HepG2 (cell line): Measurements from ENCODE around the gene DSCAML1. TPM values are rescaled to one million over a fixed set of nuclear protein-coding genes. Genes with fewer than 3 reads are reported as not detected.

Experiments
- ATAC-seq: fragments of 200-7000 bp; cut with Tn5 transposase; 3 replicates; pipeline ENCODE4 v1.9.1; 2020; ENCODE audit warnings: mild to moderate bottlenecking, moderate library complexity
- BruUV-seq: library from RNA; stranded (reverse); fragments of 400-500 nt; replicated peaks from 2 replicates; lab custom pipeline; 2021; lab: Mats Ljungman, UMichigan
- CTCF ChIA-PET: fragments of 300-600 bp; formaldehyde crosslinking; extraction: SDS; loops from one replicate; lab custom pipeline; 2021; ENCODE audit warnings: low total read pairs, inconsistent platforms, low intra/inter-chr PET ratio; lab: Yijun Ruan, JAX
- POLR2A ChIA-PET: fragments of 350-600 bp; sonication (Branson Sonifier 250); formaldehyde crosslinking; loops from one replicate; lab custom pipeline; 2020; ENCODE audit warnings: antibody characterized with exemption, inconsistent platforms; lab: Yijun Ruan, JAX
- DNase-seq: peaks from one replicate; pipeline ENCODE4 v3.0.0-alpha.2; 2015; ENCODE audit warnings: low spot score
- FAIRE-seq: peaks from 3 replicates; lab custom pipeline; 2011; peaks lifted over from hg19 to GRCh38; lab: Jason Lieb, UNC
- H2AFZ ChIP-seq: one replicate; pipeline ENCODE4 v1.6.1; 2011; ENCODE audit warnings: low read length, inconsistent platforms
- H3K27ac ChIP-seq: fragments of 300-600 bp; 3 replicates; pipeline ENCODE4 v1.8.0; 2011; ENCODE audit warnings: mixed run types, mild to moderate bottlenecking, mixed read lengths, low read length, inconsistent platforms; ENCODE audit not compliant: insufficient read depth; ENCODE audit errors: extremely low read length
- H3K27me3 ChIP-seq, 2 experiments: fragments of 200-600 bp in 1 of 2; 2 replicates in 1 of 2; 3 replicates in 1 of 2; pipeline versions ENCODE4 v1.6.0 to v1.8.0; 2011; ENCODE audit warnings: low read length in 2 of 2, mild to moderate bottlenecking in 2 of 2, moderate library complexity in 2 of 2, inconsistent platforms in 1 of 2; ENCODE audit not compliant: insufficient read depth in 2 of 2, control insufficient read depth in 1 of 2
- H3K36me3 ChIP-seq, 2 experiments: fragments of 200-600 bp in 1 of 2; replicated peaks in 1 of 2; 2 replicates in 1 of 2; 3 replicates in 1 of 2; pipeline versions ENCODE4 v1.5.1 to v1.8.0; 2011; ENCODE audit warnings: low read length in 2 of 2, inconsistent platforms in 1 of 2; ENCODE audit not compliant: insufficient read depth in 2 of 2, control insufficient read depth in 1 of 2
- H3K4me1 ChIP-seq: 2 replicates; pipeline ENCODE4 v1.5.1; 2012; ENCODE audit warnings: low read length, inconsistent platforms; ENCODE audit not compliant: insufficient read depth
- H3K4me2 ChIP-seq: 2 replicates; pipeline ENCODE4 v1.6.0; 2011; ENCODE audit warnings: low read depth, low read length, inconsistent platforms
- H3K4me3 ChIP-seq, 3 experiments: fragments of 200-600 bp in 1 of 3; sonication (generic), shearing (Covaris generic) in 1 of 3; replicated peaks in 1 of 3; 2 replicates each; pipeline ENCODE4 v1.5.1; 2011 to 2016; ENCODE audit warnings: low read length in 3 of 3, inconsistent platforms in 2 of 3, low read depth in 2 of 3, mild to moderate bottlenecking in 2 of 3, control low read depth in 1 of 3, mixed read lengths in 1 of 3; ENCODE audit not compliant: insufficient read depth in 1 of 3
- H3K79me2 ChIP-seq: one replicate; pipeline ENCODE4 v1.6.1; 2011; ENCODE audit warnings: low read length, inconsistent platforms; ENCODE audit not compliant: insufficient read depth
- H3K9ac ChIP-seq: 2 replicates; pipeline ENCODE4 v1.6.0; 2011; ENCODE audit warnings: mild to moderate bottlenecking, low read depth, low read length, inconsistent platforms; ENCODE audit not compliant: insufficient read depth
- H3K9me3 ChIP-seq: 2 replicates; pipeline ENCODE4 v1.5.1; 2012; ENCODE audit warnings: mild to moderate bottlenecking, low read length
- H4K20me1 ChIP-seq: 2 replicates; pipeline ENCODE4 v1.6.0; 2011; ENCODE audit warnings: inconsistent platforms, mild to moderate bottlenecking, low read length, moderate library complexity; ENCODE audit not compliant: insufficient read depth
- AFF4 ChIP-seq: sonication (generic); formaldehyde crosslinking; IDR thresholded peaks from 2 replicates; pipeline ENCODE4 v1.4.0; 2020; ENCODE audit warnings: missing genetic modification reagents
- ARHGAP35 ChIP-seq: sonication (generic); formaldehyde crosslinking; IDR thresholded peaks from 2 replicates; pipeline ENCODE4 v1.9.0; 2022; ENCODE audit warnings: mild to moderate bottlenecking, inconsistent platforms, moderate library complexity, missing genetic modification reagents, borderline replicate concordance
- BORCS8-MEF2B ChIP-seq: sonication (generic); formaldehyde crosslinking; IDR thresholded peaks from 2 replicates; pipeline ENCODE4 v1.8.0; 2022; ENCODE audit warnings: mild to moderate bottlenecking, missing genetic modification reagents
- JUN ChIP-seq: sonication (generic); formaldehyde crosslinking; IDR thresholded peaks from 2 replicates; pipeline ENCODE4 v1.4.0; 2020; ENCODE audit warnings: mild to moderate bottlenecking, missing genetic modification reagents
- NR2F2 ChIP-seq: IDR thresholded peaks from 2 replicates; pipeline ENCODE4 v1.6.1; 2012; ENCODE audit warnings: low read depth, inconsistent platforms, borderline replicate concordance
- PAX8 ChIP-seq: sonication (generic); formaldehyde crosslinking; IDR thresholded peaks from 2 replicates; pipeline ENCODE4 v1.8.0; 2022; ENCODE audit warnings: mild to moderate bottlenecking, missing genetic modification reagents, borderline replicate concordance
- PHF21A ChIP-seq: sonication (generic); formaldehyde crosslinking; IDR thresholded peaks from 2 replicates; pipeline ENCODE4 v1.5.0; 2020; ENCODE audit warnings: mild to moderate bottlenecking, missing genetic modification reagents
- SAP130 ChIP-seq: IDR thresholded peaks from 2 replicates; pipeline ENCODE4 v1.6.1; 2016; ENCODE audit warnings: low read depth
- SOX13 ChIP-seq, 3 experiments: fragments of 450-650 bp in 1 of 3; sonication (generic) in 1 of 3; formaldehyde crosslinking in 1 of 3; IDR thresholded peaks in 2 of 3; conservative IDR thresholded peaks in 1 of 3; 2 replicates each; pipeline versions ENCODE4 v1.5.0 to v1.6.1; 2016 to 2020; ENCODE audit warnings: antibody characterized with exemption in 1 of 3, mild to moderate bottlenecking in 1 of 3, missing compliant biosample characterization in 1 of 3, missing genetic modification reagents in 1 of 3, moderate library complexity in 1 of 3
- ZBTB7A ChIP-seq: sonication (generic); formaldehyde crosslinking; IDR thresholded peaks from 2 replicates; pipeline ENCODE4 v1.8.0; 2022; ENCODE audit warnings: mild to moderate bottlenecking, missing genetic modification reagents
- ZNF263 ChIP-seq: sonication (generic); formaldehyde crosslinking; IDR thresholded peaks from 2 replicates; pipeline ENCODE4 v1.4.0; 2020; ENCODE audit warnings: missing genetic modification reagents
- ZNF280D ChIP-seq: sonication (generic); formaldehyde crosslinking; IDR thresholded peaks from 2 replicates; pipeline ENCODE4 v1.5.1; 2020; ENCODE audit warnings: mild to moderate bottlenecking, missing genetic modification reagents
- ZNF30 ChIP-seq: sonication (generic); formaldehyde crosslinking; IDR thresholded peaks from 2 replicates; pipeline ENCODE4 v1.5.0; 2020; ENCODE audit warnings: mild to moderate bottlenecking, missing genetic modification reagents
- ZNF468 ChIP-seq: sonication (generic); formaldehyde crosslinking; IDR thresholded peaks from 2 replicates; pipeline ENCODE4 v1.8.0; 2022; ENCODE audit warnings: mild to moderate bottlenecking, moderate library complexity, missing genetic modification reagents
- ZNF496 ChIP-seq: sonication (generic); formaldehyde crosslinking; IDR thresholded peaks from 2 replicates; pipeline ENCODE4 v1.8.1; 2023; ENCODE audit warnings: mild to moderate bottlenecking, moderate library complexity, missing genetic modification reagents; ENCODE audit not compliant: insufficient replicate concordance
- ZNF720 ChIP-seq: sonication (generic); formaldehyde crosslinking; IDR thresholded peaks from 2 replicates; pipeline ENCODE4 v1.4.0; 2020; ENCODE audit warnings: missing genetic modification reagents
- ZNF724P ChIP-seq: sonication (generic); formaldehyde crosslinking; IDR thresholded peaks from 2 replicates; pipeline ENCODE4 v1.8.0; 2022; ENCODE audit warnings: missing genetic modification reagents, borderline replicate concordance
- ZNF740 ChIP-seq: sonication (generic); formaldehyde crosslinking; IDR thresholded peaks from 2 replicates; pipeline ENCODE4 v1.4.0; 2020; ENCODE audit warnings: missing genetic modification reagents
- ZNF839 ChIP-seq: sonication (generic); formaldehyde crosslinking; IDR thresholded peaks from 2 replicates; pipeline ENCODE4 v1.4.0; 2020; ENCODE audit warnings: missing genetic modification reagents, mild to moderate bottlenecking, borderline replicate concordance
- WGBS: methylation state at CpG from one replicate; pipeline ENCODE4 v1.1.6; 2017; ENCODE audit warnings: low lambda C conversion rate; 5-methylcytosine and 5-hydroxymethylcytosine counted together
- in situ Hi-C: cut with HindIII; loops from 2 replicates; pipeline ENCODE4 v1.10.0; 2017; ENCODE audit warnings: low pct_unique_long_range_greater_than_20kb; ENCODE audit not compliant: extremely low pct_ligation_motif_present
- intact Hi-C: fragments of 100-400 bp; cut with micrococcal nuclease; formaldehyde crosslinking; loops from one replicate; pipeline ENCODE4 v1.10.0; 2022; ENCODE audit not compliant: unreplicated experiment
- polyA plus RNA-seq, 8 experiments: library from polyadenylated mRNA; depleted of rRNA in 3 of 8; stranded (reverse) in 7 of 8; unstranded in 1 of 8; fragments of >200 nt; fragmentation: Illumina TruSeq in 4 of 8; extraction: Trizol in 4 of 8; gene quantifications; 2 replicates each; pipeline versions ENCODE4 v1.2.1 to v1.2.3, GENCODE V29; 2011 to 2016; ENCODE audit warnings: low read depth in 4 of 8, missing spikeins in 1 of 8, mixed read lengths in 1 of 8; ENCODE audit not compliant: insufficient read depth in 1 of 8
- total RNA-seq, 5 experiments: library from RNA; depleted of rRNA; stranded (reverse); fragments of >200 nt; fragmentation: Illumina TruSeq; extraction: Trizol; gene quantifications; 2 replicates each; pipeline ENCODE4 v1.2.3, GENCODE V29; 2016; ENCODE audit warnings: low read depth in 1 of 5

The DSCAML1 gene
- total and polyA plus RNA-seq, 2 of the 13 experiments (the other 11 are each of a cell fraction or from before 2014, with no cell fraction given), result 0.29 to 0.40 TPM

- H3K9ac ChIP-seq, result no peak overlapping the region
- no peaks in the 10 kb centered on the region for H3K79me2 ChIP-seq
- H2AFZ ChIP-seq, result no peak overlapping the region
- BruUV-seq, result no TSS peak
- H3K4me1 ChIP-seq, result no peaks in the 10 kb centered on the region
- intact Hi-C loops (no loop called here), in situ Hi-C loops (no loop called here)
- H3K36me3 ChIP-seq, result no peaks in the 10 kb centered on the region
- no peak overlapping the region for H3K4me2 ChIP-seq
- 31% methylated on average over 9 of the region's 9 CpGs for WGBS
- no peaks in the 10 kb centered on the region for H3K9me3 ChIP-seq
- DNase-seq, result no peak
- CTCF ChIA-PET, result no interaction called here
- H3K27me3 ChIP-seq, result no peaks in the 10 kb centered on the region
- H3K4me3 ChIP-seq, result no peak overlapping the region
- no peak overlapping the region for H3K27ac ChIP-seq
- no peak for FAIRE-seq
- POLR2A ChIA-PET, result no interaction called here
- H4K20me1 ChIP-seq, result 0 out of 2 replicates have a peak, but pooled peaks cover 6% of the 10 kb centered on the region
- TF ChIP-seq ZNF280D (CRISPR knock-in tag) (no peak), ZNF496 (CRISPR knock-in tag) (no peak), ARHGAP35 (CRISPR knock-in tag) (no peak), BORCS8-MEF2B (no peak), SOX13 (IDR thresholded peaks at IDR 0.05) (no peak), SOX13 (CRISPR knock-in tag; conservative IDR thresholded peaks at IDR 0.05 in 1 of 2, IDR thresholded peaks at IDR 0.05 in 1 of 2) (no peak), PAX8 (CRISPR knock-in tag) (no peak), ZNF720 (CRISPR knock-in tag) (no peak), PHF21A (CRISPR knock-in tag) (no peak), NR2F2 (no peak), ZNF263 (CRISPR knock-in tag) (no peak), ZNF724P (CRISPR knock-in tag) (no peak), JUN (CRISPR knock-in tag) (no peak), SAP130 (no peak), ZNF839 (CRISPR knock-in tag) (no peak), AFF4 (CRISPR knock-in tag) (no peak), ZNF468 (CRISPR knock-in tag) (no peak), ZBTB7A (CRISPR knock-in tag) (no peak), ZNF740 (CRISPR knock-in tag) (no peak), ZNF30 (CRISPR knock-in tag) (no peak)
- ATAC-seq, result no peak
Measured at GRCh38 chr11:117569911-117570310, 227.1 kb downstream of the DSCAML1 start.
